Naive B cell (primary cell): ENCODE results near the gene MAP4K4. TPM values are rescaled to one million over a fixed set of nuclear protein-coding genes. Genes with fewer than 3 reads are reported as not detected.
A peak's percentile ranks its signal among the peaks of the same experiment; 100 is the strongest.

Source experiments
- ATAC-seq, 2 donors: fragments of 150-1000 bp; cut with Tn5 transposase; 2 replicates each; pipeline ENCODE4 v1.10.0; 2021; ENCODE audit warnings: low read depth in 2 of 2, mild to moderate bottlenecking in 2 of 2, moderate library complexity in 2 of 2
- DNase-seq: peaks from one replicate; pipeline ENCODE4 v3.0.0; 2022
- H3K27ac Mint-ChIP-seq, 6 donors: one replicate each; pipeline ENCODE4 v1.8.0; 2020 to 2022; ENCODE audit warnings: mild to moderate bottlenecking in 6 of 6, mixed read lengths in 6 of 6, moderate library complexity in 5 of 6, inconsistent platforms in 2 of 6
- H3K27me3 Mint-ChIP-seq, 3 donors: one replicate each; pipeline ENCODE4 v1.8.0; 2021 to 2022; ENCODE audit warnings: mixed read lengths in 3 of 3, mild to moderate bottlenecking in 1 of 3
- H3K36me3 Mint-ChIP-seq, 2 donors: one replicate each; pipeline ENCODE4 v1.8.0; 2020 to 2022; ENCODE audit warnings: mixed read lengths in 2 of 2, inconsistent platforms in 1 of 2, mild to moderate bottlenecking in 1 of 2
- H3K4me1 Mint-ChIP-seq, 3 donors: one replicate each; pipeline ENCODE4 v1.8.0; 2020 to 2022; ENCODE audit warnings: mixed read lengths in 3 of 3, inconsistent platforms in 1 of 3, mild to moderate bottlenecking in 1 of 3, moderate library complexity in 1 of 3
- H3K4me3 Mint-ChIP-seq, 8 donors: one replicate each; pipeline ENCODE4 v1.8.0; 2020 to 2022; ENCODE audit warnings: mild to moderate bottlenecking in 8 of 8, mixed read lengths in 8 of 8, moderate library complexity in 8 of 8, inconsistent platforms in 2 of 8
- H3K9me3 Mint-ChIP-seq, 7 donors: one replicate each; pipeline ENCODE4 v1.8.0; 2020 to 2022; ENCODE audit warnings: mixed read lengths in 7 of 7, mild to moderate bottlenecking in 5 of 7, inconsistent platforms in 2 of 7, moderate library complexity in 1 of 7
- polyA plus RNA-seq, 6 donors: library from polyadenylated mRNA; unstranded; fragments of 300-500 nt; fragmentation: Illumina TruSeq; gene quantifications; one replicate each; pipeline ENCODE4 v1.2.3, GENCODE V29; 2021; ENCODE audit warnings: low read depth in 6 of 6

The MAP4K4 gene
- polyA plus RNA-seq, 6 donors from 2014 or later: 11.8 to 36.0 (median 20.3) TPM

DNA sequence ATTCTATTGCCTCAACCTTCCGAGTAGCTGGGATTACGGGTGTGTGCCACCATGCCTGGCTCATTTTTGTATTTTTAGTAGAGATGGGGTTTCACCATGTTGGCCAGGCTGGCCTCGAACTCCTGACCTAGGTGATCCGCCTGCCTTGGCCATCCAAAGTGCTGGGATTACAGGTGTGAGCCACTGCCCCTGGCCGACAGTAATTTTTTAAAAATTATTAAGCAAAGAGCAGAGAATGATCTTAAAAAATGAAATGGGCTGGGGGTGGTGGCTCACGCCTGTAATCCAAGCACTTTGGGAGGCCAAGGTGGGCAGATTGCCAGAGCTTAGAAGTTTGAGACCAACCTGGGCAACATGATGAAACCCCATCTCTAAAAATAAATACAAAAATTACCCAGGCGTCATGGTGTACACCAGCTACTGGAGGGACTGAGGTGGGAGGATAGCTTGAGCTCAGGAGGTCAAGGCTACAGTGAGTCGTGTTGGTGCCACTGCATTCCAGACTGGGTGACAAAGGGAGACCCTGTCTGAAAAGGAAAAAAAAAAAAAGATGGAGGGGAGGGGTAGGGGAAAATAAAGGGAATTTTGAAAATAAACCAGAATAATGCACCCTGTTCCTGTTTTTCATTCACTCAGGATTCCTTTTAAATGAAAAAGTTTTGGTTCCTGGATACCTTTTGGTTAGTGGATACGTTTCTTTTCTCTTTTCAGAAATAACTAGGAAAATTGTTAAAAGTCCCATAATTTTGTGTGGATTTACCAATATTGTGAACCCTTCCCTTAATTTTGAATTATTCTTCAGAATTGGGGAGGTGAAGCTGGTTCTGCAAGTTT lies 33.9 kb downstream of the MAP4K4 start:
- DNase-seq (no peak), ATAC-seq (no peak)
- peaks cover 66 to 97% (median 95%) of the 10 kb centered on the region in 3 donors for H3K4me1 Mint-ChIP-seq
- H3K9me3 Mint-ChIP-seq: no peaks in the 10 kb centered on the region
- peak overlapping the region in 1 of 8 donors; percentile 44 for H3K4me3 Mint-ChIP-seq
- no peaks in the 10 kb centered on the region for H3K27me3 Mint-ChIP-seq
- peaks cover 0 to 4% of the 10 kb centered on the region in 2 donors for H3K36me3 Mint-ChIP-seq
- H3K27ac Mint-ChIP-seq: peak overlapping the region in 4 of 6 donors; percentile 16 to 81 (median 64)

GRCh38 chr2:101732199-101732598 lies 34.7 kb downstream of the MAP4K4 start:
- H3K36me3 Mint-ChIP-seq: peaks cover 0 to 4% of the 10 kb centered on the region in 2 donors
- peaks cover 69 to 97% (median 95%) of the 10 kb centered on the region in 3 donors for H3K4me1 Mint-ChIP-seq
- ATAC-seq (no peak), DNase-seq (no peak)
- H3K27me3 Mint-ChIP-seq: no peaks in the 10 kb centered on the region
- H3K4me3 Mint-ChIP-seq: peak overlapping the region in 3 of 8 donors; percentile 9 to 66 (median 13)
- H3K9me3 Mint-ChIP-seq: no peaks in the 10 kb centered on the region
- peak overlapping the region in 4 of 6 donors; percentile 71 to 86 (median 78) for H3K27ac Mint-ChIP-seq

DNA sequence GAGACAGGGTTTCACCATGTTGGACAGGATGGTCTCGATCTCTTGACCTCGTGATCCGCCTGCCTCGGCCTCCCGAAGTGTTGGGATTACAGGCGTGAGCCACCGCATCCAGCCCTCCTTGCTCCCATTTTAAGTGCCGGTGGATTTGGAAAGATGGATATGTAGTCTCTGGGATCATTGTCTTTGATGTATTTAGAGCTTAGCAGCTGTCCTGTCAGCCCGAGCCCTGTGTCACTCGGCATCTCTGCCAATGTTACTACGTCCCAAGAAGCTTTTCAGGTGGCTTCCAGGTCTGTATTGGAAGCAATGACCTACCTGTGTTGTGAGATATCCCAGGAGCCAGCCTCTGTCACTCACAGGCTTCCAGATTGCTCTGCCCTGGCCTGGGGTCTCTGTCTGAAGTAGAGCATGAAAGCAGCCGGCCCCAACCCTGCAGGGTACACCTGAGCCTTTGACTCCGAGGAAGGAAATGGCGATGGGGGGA lies 35.3 kb downstream of the MAP4K4 start:
- Mint-ChIP-seq H3K4me3 (peak overlapping the region in 7 of 8 donors; percentile 13 to 76 (median 53)), H3K9me3 (no peaks in the 10 kb centered on the region)

GRCh38 chr2:101733257-101733993 lies 35.9 kb downstream of the MAP4K4 start:
- H3K9me3 Mint-ChIP-seq: no peaks in the 10 kb centered on the region
- H3K27me3 Mint-ChIP-seq: no peaks in the 10 kb centered on the region
- peaks cover 0 to 4% of the 10 kb centered on the region in 2 donors for H3K36me3 Mint-ChIP-seq
- ATAC-seq (peak in 1 of 2 donors; percentile 12), DNase-seq (no peak)
- H3K4me1 Mint-ChIP-seq: peaks cover 70 to 97% (median 95%) of the 10 kb centered on the region in 3 donors
- H3K4me3 Mint-ChIP-seq: peak overlapping the region in 7 of 8 donors; percentile 13 to 76 (median 51)
- H3K27ac Mint-ChIP-seq: peak overlapping the region in 5 of 6 donors; percentile 48 to 95 (median 90)

More for the DNA sequence above, 35.3 kb downstream of the MAP4K4 start:
- Mint-ChIP-seq H3K27me3 (no peaks in the 10 kb centered on the region), H3K36me3 (peaks cover 0 to 4% of the 10 kb centered on the region in 2 donors), H3K4me1 (peaks cover 69 to 97% (median 95%) of the 10 kb centered on the region in 3 donors), H3K27ac (peak overlapping the region; percentile 14 to 91 (median 78))
- no peak for DNase-seq
- ATAC-seq: no peak

DNA sequence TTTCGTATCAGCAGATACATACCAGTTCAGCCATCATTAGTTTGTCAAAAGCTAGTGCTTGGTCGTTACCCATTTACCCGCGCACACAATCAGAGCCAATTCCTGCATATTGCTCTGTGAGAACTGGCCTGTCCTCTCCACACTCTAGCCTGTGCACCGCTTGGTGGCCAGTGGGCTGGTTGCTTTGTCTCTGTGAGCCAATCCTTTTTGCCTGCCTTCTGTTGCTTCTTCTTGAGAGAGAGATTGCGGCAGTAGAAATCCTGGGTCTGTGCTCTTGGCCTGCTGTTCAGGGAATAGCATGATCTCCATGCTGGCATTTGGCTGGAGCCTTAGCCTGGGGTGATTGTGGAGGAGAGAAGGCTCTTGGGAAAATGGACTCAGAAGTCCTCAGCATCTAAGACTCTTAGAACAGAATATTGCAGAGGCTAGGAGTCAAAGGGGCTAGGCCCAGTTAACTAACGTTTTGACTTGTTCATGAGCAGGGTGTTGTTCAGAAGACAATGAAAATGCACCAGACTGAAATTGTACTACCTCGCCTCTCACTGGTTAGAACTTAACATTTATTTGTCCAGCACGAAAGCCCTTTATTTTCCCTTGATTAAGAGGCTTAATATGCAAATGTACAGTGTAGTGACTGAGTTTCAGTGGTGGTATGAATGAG lies 37.1 kb downstream of the MAP4K4 start:
- Mint-ChIP-seq H3K9me3 (no peaks in the 10 kb centered on the region), H3K36me3 (peaks cover 0 to 4% of the 10 kb centered on the region in 2 donors), H3K4me1 (peaks cover 63 to 97% (median 89%) of the 10 kb centered on the region in 3 donors), H3K27me3 (no peaks in the 10 kb centered on the region), H3K4me3 (peak overlapping the region in 6 of 8 donors; percentile 5 to 64 (median 43)), H3K27ac (peak overlapping the region; percentile 54 to 93 (median 82))
- DNase-seq: no peak
- ATAC-seq: no peak

GRCh38 chr2:101735166-101735533 lies 37.6 kb downstream of the MAP4K4 start:
- peak overlapping the region in 5 of 6 donors; percentile 61 to 90 (median 74) for H3K27ac Mint-ChIP-seq
- no peak for ATAC-seq
- DNase-seq: no peak
- H3K36me3 Mint-ChIP-seq: peaks cover 0 to 2% of the 10 kb centered on the region in 2 donors
- H3K4me3 Mint-ChIP-seq: peak overlapping the region in 4 of 8 donors; percentile 5 to 64 (median 39)
- H3K9me3 Mint-ChIP-seq: no peaks in the 10 kb centered on the region
- H3K4me1 Mint-ChIP-seq: peaks cover 58 to 97% (median 84%) of the 10 kb centered on the region in 3 donors
- H3K27me3 Mint-ChIP-seq: no peaks in the 10 kb centered on the region

DNA sequence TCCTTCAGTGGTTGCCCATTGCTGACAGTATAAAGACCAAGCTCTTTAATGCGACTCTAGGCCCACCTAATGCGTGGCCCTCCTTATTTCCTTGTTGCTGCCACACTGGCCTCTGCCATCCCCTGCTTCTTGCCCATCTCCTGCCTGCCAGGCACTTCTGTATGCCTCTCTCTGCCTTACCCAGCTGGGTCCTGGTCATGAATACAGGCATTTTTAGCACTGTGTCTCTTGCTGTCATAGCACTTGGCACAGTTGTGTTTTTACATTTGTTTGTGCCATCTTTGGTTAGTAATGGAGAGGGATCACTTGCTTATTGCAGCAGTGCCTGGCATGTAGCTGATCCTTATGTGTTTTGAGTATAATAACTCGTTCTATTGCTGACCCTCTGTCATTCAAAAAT lies 38.7 kb downstream of the MAP4K4 start:
- H3K36me3 Mint-ChIP-seq: no peaks in the 10 kb centered on the region
- H3K9me3 Mint-ChIP-seq: no peaks in the 10 kb centered on the region
- H3K27me3 Mint-ChIP-seq: no peaks in the 10 kb centered on the region
- peaks cover 63 to 99% (median 87%) of the 10 kb centered on the region in 3 donors for H3K4me1 Mint-ChIP-seq
- no peak for DNase-seq
- peak overlapping the region; percentile 71 to 96 (median 85) for H3K27ac Mint-ChIP-seq
- H3K4me3 Mint-ChIP-seq: peak overlapping the region in 5 of 8 donors; percentile 21 to 62 (median 48)
- peak in 1 of 2 donors; percentile 26 for ATAC-seq

GRCh38 chr2:101736861-101737291 lies 39.4 kb downstream of the MAP4K4 start:
- DNase-seq: no peak
- peaks cover 66 to 99% (median 86%) of the 10 kb centered on the region in 3 donors for H3K4me1 Mint-ChIP-seq
- H3K27me3 Mint-ChIP-seq: no peaks in the 10 kb centered on the region
- ATAC-seq: peak; percentile 52 to 54
- no peaks in the 10 kb centered on the region for H3K36me3 Mint-ChIP-seq
- peak overlapping the region in 5 of 6 donors; percentile 69 to 96 (median 79) for H3K27ac Mint-ChIP-seq
- H3K9me3 Mint-ChIP-seq: no peaks in the 10 kb centered on the region
- peak overlapping the region in 6 of 8 donors; percentile 9 to 81 (median 60) for H3K4me3 Mint-ChIP-seq

- Mint-ChIP-seq H3K4me3 (peak overlapping the region in 6 of 8 donors; percentile 6 to 48 (median 38)), H3K4me1 (peaks cover 74 to 99% (median 85%) of the 10 kb centered on the region in 3 donors), H3K27ac (peak overlapping the region in 4 of 6 donors; percentile 34 to 91 (median 64)), H3K27me3 (no peaks in the 10 kb centered on the region), H3K9me3 (no peaks in the 10 kb centered on the region), H3K36me3 (no peaks in the 10 kb centered on the region)
- no peak for ATAC-seq
- no peak for DNase-seq
These were observed 40.2 kb downstream of the MAP4K4 start for GRCh38 chr2:101737478-101738255.

- Mint-ChIP-seq H3K4me3 (peak overlapping the region in 4 of 8 donors; percentile 11 to 53 (median 32)), H3K36me3 (no peaks in the 10 kb centered on the region), H3K27ac (peak overlapping the region in 3 of 6 donors; percentile 39 to 91 (median 84)), H3K27me3 (no peaks in the 10 kb centered on the region), H3K4me1 (peaks cover 74 to 99% (median 84%) of the 10 kb centered on the region in 3 donors), H3K9me3 (no peaks in the 10 kb centered on the region)
- DNase-seq: no peak
- no peak for ATAC-seq
These were observed 41.1 kb downstream of the MAP4K4 start for GRCh38 chr2:101738649-101739048.

GRCh38 chr2:101740555-101740964 lies 43.1 kb downstream of the MAP4K4 start:
- Mint-ChIP-seq H3K4me1 (peaks cover 79 to 100% (median 83%) of the 10 kb centered on the region in 3 donors), H3K4me3 (peak overlapping the region in 2 of 8 donors; percentile 45 to 53), H3K27me3 (no peaks in the 10 kb centered on the region), H3K27ac (peak overlapping the region in 2 of 6 donors; percentile 53 to 57), H3K36me3 (no peaks in the 10 kb centered on the region), H3K9me3 (no peaks in the 10 kb centered on the region)
- ATAC-seq (no peak), DNase-seq (no peak)
